ENCODE data around the gene NFX1.

The NFX1 gene

GRCh38 chr9:33290247-33291030 is at the start of gene NFX1:
Gene NFX1 (plus strand): TSS chr9:33290516. CDS start chr9:33290573, 57 bp downstream.
- DNase-seq = peak; percentile 85

GRCh38 chr9:33241298-33241697 is 49.0 kb upstream of the NFX1 start:
- DNase-seq = no peak

- DNase-seq = no peak
These were observed 47.6 kb upstream of the NFX1 start for GRCh38 chr9:33242609-33243134.

- no peak for DNase-seq
These were observed 46.1 kb upstream of the NFX1 start for GRCh38 chr9:33244137-33244784.

- DNase-seq = no peak
These were observed 45.0 kb upstream of the NFX1 start for GRCh38 chr9:33245341-33245740.

GRCh38 chr9:33246269-33246860 is 44.0 kb upstream of the NFX1 start:
- DNase-seq = no peak

GRCh38 chr9:33248606-33249005 is 41.7 kb upstream of the NFX1 start:
- DNase-seq = no peak

GRCh38 chr9:33249087-33249658 is 41.1 kb upstream of the NFX1 start:
- DNase-seq = no peak

- no peak for DNase-seq
These were observed 40.3 kb upstream of the NFX1 start for GRCh38 chr9:33249983-33250382.

- DNase-seq = no peak
These were observed 39.8 kb upstream of the NFX1 start for GRCh38 chr9:33250458-33250995.

- DNase-seq = no peak
These were observed 36.1 kb upstream of the NFX1 start for GRCh38 chr9:33254211-33254610.

- DNase-seq = no peak
These were observed 35.3 kb upstream of the NFX1 start for GRCh38 chr9:33255014-33255413.

- DNase-seq = no peak
These were observed 34.8 kb upstream of the NFX1 start for GRCh38 chr9:33255471-33255870.

GRCh38 chr9:33256236-33256635 is 34.1 kb upstream of the NFX1 start:
- no peak for DNase-seq

- no peak for DNase-seq
These were observed 33.0 kb upstream of the NFX1 start for GRCh38 chr9:33257276-33257675.

- no peak for DNase-seq
These were observed 29.9 kb upstream of the NFX1 start for GRCh38 chr9:33260372-33260771.

GRCh38 chr9:33263131-33264002 is 26.9 kb upstream of the NFX1 start:
- DNase-seq = no peak

- no peak for DNase-seq
These were observed 26.3 kb upstream of the NFX1 start for GRCh38 chr9:33264003-33264472.

- peak; percentile 97 for DNase-seq
These were observed 25.7 kb upstream of the NFX1 start, which contains the start of the genes BAG1 and CHMP5 for GRCh38 chr9:33264473-33265177. Gene BAG1 (minus strand): TSS chr9:33264708. Gene CHMP5 (plus strand): TSS chr9:33265049. CDS start chr9:33265079, 30 bp downstream.

- DNase-seq = no peak
These were observed 25.0 kb upstream of the NFX1 start for GRCh38 chr9:33265211-33265865.

Measured in NCI-H2227 treated with DMSO at 0.1 percent for 48 hours (cell line).